Measurements from ENCODE around the gene SPOCK1.

Gene SPOCK1

GRCh38 chr5:137312011-137312410, 187.1 kb downstream of the SPOCK1 start:
- no peak for TF ChIP-seq CTCF (conservative IDR thresholded peaks at IDR 0.05; ENCODE audit: low read depth, low read length)
- DNase-seq (ENCODE audit: low read depth), result no peak
- H3K4me3 ChIP-seq (ENCODE audit: low read length), result no peak overlapping the region

- H3K4me3 ChIP-seq (ENCODE audit: low read length), result no peak overlapping the region
- DNase-seq (ENCODE audit: low read depth), result peak; percentile 79
- no peak for TF ChIP-seq CTCF (conservative IDR thresholded peaks at IDR 0.05; ENCODE audit: low read depth, low read length)
Observed at GRCh38 chr5:137310051-137310730, 188.9 kb downstream of the SPOCK1 start.

- no peak for TF ChIP-seq CTCF (conservative IDR thresholded peaks at IDR 0.05; ENCODE audit: low read depth, low read length)
- no peak for DNase-seq (ENCODE audit: low read depth)
- H3K4me3 ChIP-seq (ENCODE audit: low read length), result no peak overlapping the region
Observed at GRCh38 chr5:137309290-137309689, 189.8 kb downstream of the SPOCK1 start.

GRCh38 chr5:137308311-137308710, 190.8 kb downstream of the SPOCK1 start:
- TF ChIP-seq CTCF (conservative IDR thresholded peaks at IDR 0.05; ENCODE audit: low read depth, low read length), result no peak

GRCh38 chr5:137306903-137307302, 192.2 kb downstream of the SPOCK1 start:
- H3K4me3 ChIP-seq (ENCODE audit: low read length), result no peak overlapping the region
- DNase-seq (ENCODE audit: low read depth), result no peak
- no peak for TF ChIP-seq CTCF (conservative IDR thresholded peaks at IDR 0.05; ENCODE audit: low read depth, low read length)

More at GRCh38 chr5:137308311-137308710, 190.8 kb downstream of the SPOCK1 start:
- no peak overlapping the region for H3K4me3 ChIP-seq (ENCODE audit: low read length)
- DNase-seq (ENCODE audit: low read depth), result no peak

- DNase-seq (ENCODE audit: low read depth), result no peak
- no peak for TF ChIP-seq CTCF (conservative IDR thresholded peaks at IDR 0.05; ENCODE audit: low read depth, low read length)
- H3K4me3 ChIP-seq (ENCODE audit: low read length), result no peak overlapping the region
Observed at GRCh38 chr5:137305971-137306602, 193.0 kb downstream of the SPOCK1 start.
